ENCODE data around the gene RAB36.

GRCh38 chr22:23150762-23151161 lies 5.5 kb downstream of the RAB36 start:
- TF ChIP-seq CTCF (IDR thresholded peaks at IDR 0.05) (no peak), POLR2A (IDR thresholded peaks at IDR 0.05) (no peak)
